ENCODE data around the gene ASCL2.

The ASCL2 gene

DNA sequence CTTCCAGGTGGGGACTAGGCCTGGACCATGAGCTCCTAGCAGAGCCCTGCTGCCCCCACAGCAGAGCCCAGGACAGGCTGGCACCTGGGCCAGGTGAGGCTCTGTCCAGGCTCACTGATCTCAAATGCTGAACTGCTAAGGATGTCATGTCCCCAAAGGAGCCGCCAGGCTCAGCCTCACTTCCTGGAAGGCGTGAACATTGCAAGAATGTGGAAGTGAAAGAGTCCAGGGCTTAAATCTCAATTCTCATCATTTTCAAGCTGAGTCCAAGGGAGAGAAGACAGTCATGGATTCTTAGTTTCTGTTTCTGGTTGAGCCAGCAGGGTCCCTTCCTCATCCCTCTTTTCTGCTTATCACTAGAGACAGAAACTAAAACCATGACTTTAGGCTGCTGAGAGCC lies 5.0 kb downstream of the ASCL2 start:
- Histone ChIP-seq H3K4me3 (ENCODE audit: low read depth, low read length) (no peak overlapping the region), H3K27me3 (ENCODE audit: insufficient read depth, low read depth, severe bottlenecking) (peaks cover 61% of the 10 kb centered on the region)
- no peak for DNase-seq

DNA sequence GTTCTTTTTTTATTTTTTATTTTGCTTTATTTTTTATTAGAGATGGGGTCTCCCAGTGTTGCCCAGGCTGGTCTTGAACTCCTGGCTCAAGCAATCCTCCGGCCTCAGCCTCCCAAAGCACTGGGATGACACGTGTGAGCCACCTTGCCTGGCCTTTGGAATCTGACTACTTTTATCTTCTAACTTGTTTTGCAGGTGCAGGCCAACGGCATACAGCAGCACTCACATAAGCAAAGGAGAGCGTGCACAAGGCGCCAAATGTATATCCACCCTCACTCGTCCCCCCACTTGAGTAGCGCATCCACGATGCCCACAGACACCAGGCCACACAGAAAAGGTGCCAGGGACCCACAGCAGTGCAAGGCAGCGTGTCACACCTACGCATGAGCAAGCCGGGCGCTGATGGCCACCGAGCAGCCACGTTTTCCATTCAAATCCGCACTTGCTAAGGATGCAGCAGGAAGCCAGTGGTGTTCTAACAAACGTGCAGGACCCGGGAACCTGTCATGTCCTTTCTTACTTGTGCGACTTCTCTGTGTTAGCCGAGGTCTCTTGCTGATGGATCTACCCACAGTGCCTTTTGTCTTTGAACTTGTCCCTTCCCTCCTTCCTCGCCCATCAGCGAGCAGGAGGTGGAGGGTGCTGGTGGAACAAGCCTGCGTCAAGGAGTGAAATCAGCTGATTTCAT lies 5.9 kb downstream of the ASCL2 start:
- Histone ChIP-seq H3K4me3 (ENCODE audit: low read depth, low read length) (no peak overlapping the region), H3K27ac (no peak overlapping the region), H3K36me3 (no peaks in the 10 kb centered on the region), H3K9me3 (ENCODE audit: severe bottlenecking) (no peaks in the 10 kb centered on the region), H3K27me3 (ENCODE audit: insufficient read depth, low read depth, severe bottlenecking) (peaks cover 53% of the 10 kb centered on the region)
- DNase-seq = no peak
- TF ChIP-seq, protein P1, sequence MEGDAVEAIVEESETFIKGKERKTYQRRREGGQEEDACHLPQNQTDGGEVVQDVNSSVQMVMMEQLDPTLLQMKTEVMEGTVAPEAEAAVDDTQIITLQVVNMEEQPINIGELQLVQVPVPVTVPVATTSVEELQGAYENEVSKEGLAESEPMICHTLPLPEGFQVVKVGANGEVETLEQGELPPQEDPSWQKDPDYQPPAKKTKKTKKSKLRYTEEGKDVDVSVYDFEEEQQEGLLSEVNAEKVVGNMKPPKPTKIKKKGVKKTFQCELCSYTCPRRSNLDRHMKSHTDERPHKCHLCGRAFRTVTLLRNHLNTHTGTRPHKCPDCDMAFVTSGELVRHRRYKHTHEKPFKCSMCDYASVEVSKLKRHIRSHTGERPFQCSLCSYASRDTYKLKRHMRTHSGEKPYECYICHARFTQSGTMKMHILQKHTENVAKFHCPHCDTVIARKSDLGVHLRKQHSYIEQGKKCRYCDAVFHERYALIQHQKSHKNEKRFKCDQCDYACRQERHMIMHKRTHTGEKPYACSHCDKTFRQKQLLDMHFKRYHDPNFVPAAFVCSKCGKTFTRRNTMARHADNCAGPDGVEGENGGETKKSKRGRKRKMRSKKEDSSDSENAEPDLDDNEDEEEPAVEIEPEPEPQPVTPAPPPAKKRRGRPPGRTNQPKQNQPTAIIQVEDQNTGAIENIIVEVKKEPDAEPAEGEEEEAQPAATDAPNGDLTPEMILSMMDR (IDR thresholded peaks at IDR 0.05; ENCODE audit: low read depth, low read length) = no peak

More for the DNA sequence above, 5.0 kb downstream of the ASCL2 start:
- TF ChIP-seq, protein P1 (IDR thresholded peaks at IDR 0.05; ENCODE audit: low read depth, low read length) = no peak
- Histone ChIP-seq H3K27ac (no peak overlapping the region), H3K36me3 (no peaks in the 10 kb centered on the region), H3K9me3 (ENCODE audit: severe bottlenecking) (no peaks in the 10 kb centered on the region)

DNA sequence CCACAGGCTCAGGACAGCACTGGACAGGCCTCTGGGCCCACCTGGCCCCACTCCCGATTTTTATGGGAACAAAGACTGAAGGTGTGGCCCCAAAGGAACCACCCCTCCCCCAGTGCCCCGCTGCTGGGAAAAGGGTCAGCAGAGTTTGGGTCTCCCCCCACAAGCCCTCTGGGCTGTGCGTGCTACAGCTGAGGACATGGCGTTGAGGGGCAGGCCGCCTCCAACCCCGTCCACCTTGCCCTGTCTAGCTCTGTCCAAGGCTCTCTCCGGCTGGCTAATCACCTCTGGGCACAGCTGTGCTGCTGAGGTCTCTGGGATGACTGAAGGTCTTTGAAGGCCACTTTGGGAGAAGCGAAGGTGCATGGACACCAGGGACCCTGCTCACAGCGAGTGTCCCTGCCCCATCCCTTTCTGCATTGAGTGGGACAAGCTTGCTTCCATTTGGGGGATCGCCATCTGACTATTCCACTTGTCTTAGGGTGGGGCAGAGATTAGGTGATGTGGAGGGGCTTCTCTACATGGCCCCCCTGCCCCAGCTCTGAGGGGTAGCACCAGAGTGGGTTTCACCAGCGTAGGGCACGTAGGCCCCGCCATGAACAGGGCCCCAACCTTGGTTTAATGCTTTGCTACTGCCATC lies 6.5 kb downstream of the ASCL2 start:
- Histone ChIP-seq H3K4me3 (ENCODE audit: low read depth, low read length) (no peak overlapping the region), H3K27ac (no peak overlapping the region), H3K36me3 (no peaks in the 10 kb centered on the region), H3K27me3 (ENCODE audit: insufficient read depth, low read depth, severe bottlenecking) (peaks cover 53% of the 10 kb centered on the region), H3K9me3 (ENCODE audit: severe bottlenecking) (no peaks in the 10 kb centered on the region)
- TF ChIP-seq, protein P1 (IDR thresholded peaks at IDR 0.05; ENCODE audit: low read depth, low read length) = no peak
- no peak for DNase-seq

DNA sequence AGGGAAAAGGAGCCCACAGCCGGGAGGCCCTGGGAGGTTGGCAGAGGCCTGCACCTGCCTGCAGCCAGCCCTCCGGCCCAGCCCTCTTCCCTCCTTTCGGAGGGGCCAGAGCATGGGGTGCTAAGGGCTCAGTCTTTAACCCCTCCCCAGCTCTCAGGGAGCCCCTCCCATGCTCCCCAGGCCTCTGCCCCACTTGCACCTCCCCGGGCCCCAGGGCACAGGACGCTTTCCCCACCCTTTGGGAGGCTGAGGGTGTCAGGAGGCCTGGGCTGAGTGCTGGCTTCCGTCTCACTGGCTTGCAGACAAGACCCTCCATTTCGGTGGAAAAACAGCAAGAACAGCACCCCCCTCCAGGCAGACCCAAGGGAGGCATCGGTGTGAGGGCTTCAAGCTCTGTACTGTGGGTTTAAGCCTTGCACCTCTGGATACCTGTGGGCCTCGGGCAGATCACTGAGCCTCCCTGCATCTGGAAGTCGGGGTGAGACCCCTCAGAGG lies 7.3 kb downstream of the ASCL2 start:
- Histone ChIP-seq H3K27ac (no peak overlapping the region), H3K4me3 (ENCODE audit: low read depth, low read length) (no peak overlapping the region), H3K27me3 (ENCODE audit: insufficient read depth, low read depth, severe bottlenecking) (peaks cover 51% of the 10 kb centered on the region), H3K9me3 (ENCODE audit: severe bottlenecking) (no peaks in the 10 kb centered on the region), H3K36me3 (no peaks in the 10 kb centered on the region)
- DNase-seq = no peak
- TF ChIP-seq, protein P1 (IDR thresholded peaks at IDR 0.05; ENCODE audit: low read depth, low read length) = no peak

DNA sequence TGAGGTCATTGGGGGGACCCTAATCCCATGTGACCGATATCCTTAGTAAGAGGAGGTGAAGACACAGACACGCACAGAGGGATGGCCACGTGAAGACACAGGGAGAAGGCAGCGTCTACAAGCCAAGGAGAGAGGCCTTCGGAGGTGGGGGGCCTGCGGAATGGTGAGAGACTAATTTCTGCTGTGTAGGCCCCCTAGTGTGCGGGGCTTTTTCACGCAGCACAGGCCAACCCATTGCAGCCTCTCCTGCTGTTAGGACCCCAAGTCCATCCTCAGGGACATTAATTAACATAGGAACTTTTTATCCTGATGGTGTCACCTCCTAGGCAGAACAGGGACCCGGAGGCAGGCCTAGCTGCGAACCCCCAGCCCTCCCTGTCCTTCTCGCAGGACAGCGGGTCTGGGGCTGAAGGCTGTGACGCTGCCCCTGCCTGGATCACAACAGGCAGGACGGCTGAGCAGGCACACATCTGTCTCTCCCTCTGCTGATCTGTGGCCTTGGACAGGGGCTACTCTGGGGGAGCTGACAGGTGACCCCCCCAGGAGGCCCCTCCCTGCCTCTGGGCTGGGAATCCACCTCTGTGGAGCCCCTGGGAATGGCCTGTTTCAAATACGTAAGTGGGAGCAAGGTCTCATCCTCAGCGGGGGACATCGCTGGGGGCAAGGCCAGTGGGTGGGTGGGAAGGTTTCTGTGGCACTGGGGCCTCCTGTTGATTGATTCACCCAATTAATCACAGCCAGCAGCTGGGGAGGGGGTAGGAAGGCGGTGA lies 7.9 kb downstream of the ASCL2 start:
- H3K4me3 ChIP-seq (ENCODE audit: low read depth, low read length) = no peak overlapping the region
- no peaks in the 10 kb centered on the region for H3K9me3 ChIP-seq (ENCODE audit: severe bottlenecking)
- TF ChIP-seq, protein P1 (IDR thresholded peaks at IDR 0.05; ENCODE audit: low read depth, low read length) = no peak
- no peaks in the 10 kb centered on the region for H3K36me3 ChIP-seq
- H3K27me3 ChIP-seq (ENCODE audit: insufficient read depth, low read depth, severe bottlenecking) = peaks cover 45% of the 10 kb centered on the region
- DNase-seq = no peak
- H3K27ac ChIP-seq = no peak overlapping the region
